GM10847 (cell line): Measurements from ENCODE around the gene ACTA1.

Source experiments
- POLR2A ChIP-seq: IDR thresholded peaks from 2 replicates; pipeline ENCODE4 v1.6.1; 2011; ENCODE audit not compliant: insufficient read length; ENCODE audit errors: extremely low read depth

ACTA1 gene

DNA sequence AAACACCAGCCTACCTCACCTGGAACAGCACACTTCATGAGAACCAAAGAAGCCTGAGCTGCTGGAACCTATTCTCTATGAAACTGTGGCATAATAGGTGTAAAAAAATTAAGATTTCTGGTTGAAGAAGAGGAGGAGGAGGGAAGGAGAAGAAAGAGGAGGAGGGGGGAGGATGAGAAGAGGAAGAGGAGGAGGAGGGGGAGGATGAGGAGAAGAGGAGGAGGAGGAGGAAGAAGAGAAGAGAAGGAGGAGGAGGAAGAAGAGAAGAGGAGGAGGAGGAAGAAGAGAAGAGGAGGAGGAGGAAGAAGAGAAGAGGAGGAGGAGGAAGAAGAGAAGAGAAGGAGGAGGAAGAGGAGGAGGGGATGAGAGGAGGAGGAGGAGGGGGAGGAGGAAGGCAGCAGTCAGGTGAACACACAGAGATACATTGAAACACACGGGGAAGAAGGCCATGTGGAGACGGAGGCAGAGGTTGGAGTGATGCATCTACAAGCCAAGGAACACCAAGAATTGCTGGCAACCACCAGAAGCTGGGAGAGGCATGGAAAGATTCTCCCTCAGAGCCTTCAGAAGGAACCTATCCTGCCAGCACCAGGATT lies 8.2 kb downstream of the ACTA1 start:
- TF ChIP-seq POLR2A = no peak

- TF ChIP-seq POLR2A = no peak
Observed at GRCh38 chr1:229420765-229421164, 13.1 kb downstream of the ACTA1 start.

GRCh38 chr1:229420224-229420623 lies 13.7 kb downstream of the ACTA1 start:
- no peak for TF ChIP-seq POLR2A

GRCh38 chr1:229412056-229412455 lies 21.8 kb downstream of the ACTA1 start:
- TF ChIP-seq POLR2A = no peak

DNA sequence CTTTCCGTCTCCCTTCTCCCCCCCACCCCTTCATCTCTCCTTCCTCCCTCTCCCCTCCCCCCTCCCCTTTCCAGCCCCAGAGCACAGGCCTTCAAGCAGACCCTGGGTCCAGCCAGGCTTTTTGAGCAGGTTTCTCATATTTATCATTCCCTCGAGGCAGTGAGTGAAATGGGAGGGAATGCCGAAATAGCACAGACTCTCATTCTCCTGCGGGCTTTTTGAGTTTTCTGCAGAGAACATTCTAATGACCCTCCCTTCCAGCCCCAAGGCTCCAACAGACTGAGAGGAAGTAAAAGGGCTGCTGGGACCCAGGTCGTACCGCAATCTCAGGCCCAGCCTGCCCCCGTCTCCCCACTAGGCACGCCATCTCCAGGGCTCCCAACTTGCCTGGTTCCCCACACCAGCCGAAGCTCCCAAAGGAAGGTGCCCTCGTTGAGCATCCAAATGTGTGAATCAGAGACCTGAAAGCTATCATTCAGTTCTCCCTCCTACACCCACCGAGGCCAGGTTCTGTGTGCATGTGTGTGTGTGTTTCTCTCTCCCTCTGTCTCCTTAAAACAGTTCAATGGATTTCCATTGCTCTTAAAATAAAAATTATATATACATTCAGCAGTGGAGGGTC lies 22.3 kb downstream of the ACTA1 start:
- TF ChIP-seq POLR2A = no peak

- TF ChIP-seq POLR2A = no peak
Observed at GRCh38 chr1:229410692-229411433, 23.0 kb downstream of the ACTA1 start.

- no peak for TF ChIP-seq POLR2A
Observed at GRCh38 chr1:229410370-229410691, 23.6 kb downstream of the ACTA1 start.

DNA sequence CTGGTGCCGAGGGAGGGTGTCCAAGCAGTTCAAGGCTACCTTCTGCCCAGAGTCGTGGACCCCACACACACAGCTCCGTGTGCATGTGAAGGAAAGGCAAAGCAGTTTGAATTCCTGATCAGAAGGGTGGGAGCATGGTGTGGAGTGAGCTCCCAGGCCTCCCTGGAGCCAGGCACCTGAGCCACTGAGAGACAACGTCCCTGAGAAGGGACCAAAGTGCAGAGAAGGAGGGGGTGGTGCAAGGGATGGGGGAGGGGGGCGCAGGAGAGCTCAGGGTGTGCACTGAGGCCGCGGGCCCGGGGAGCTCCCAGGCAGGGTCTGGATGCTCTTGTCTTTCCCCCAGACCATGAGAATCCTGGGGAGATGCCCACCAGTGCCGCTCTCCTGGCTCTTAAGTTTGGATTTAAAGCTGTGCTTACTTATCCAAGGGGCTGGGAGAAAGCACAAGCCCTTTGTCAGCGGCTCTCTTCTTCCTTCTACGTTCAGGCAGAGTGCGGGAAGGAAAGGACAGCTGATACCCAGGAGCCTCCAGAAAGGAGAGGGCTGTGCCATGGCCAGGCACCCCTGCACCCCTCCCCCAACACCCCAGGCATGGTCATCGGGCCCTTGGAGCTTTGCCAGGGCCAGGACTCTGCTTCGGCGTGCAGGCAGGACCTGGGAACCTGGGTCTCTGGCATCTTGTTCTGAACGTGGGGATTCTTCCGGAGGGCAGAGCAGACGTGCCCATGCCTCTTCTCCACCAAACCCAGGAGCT lies 24.1 kb downstream of the ACTA1 start:
- no peak for TF ChIP-seq POLR2A

- TF ChIP-seq POLR2A = no peak
Observed at GRCh38 chr1:229408458-229409037, 25.3 kb downstream of the ACTA1 start.

DNA sequence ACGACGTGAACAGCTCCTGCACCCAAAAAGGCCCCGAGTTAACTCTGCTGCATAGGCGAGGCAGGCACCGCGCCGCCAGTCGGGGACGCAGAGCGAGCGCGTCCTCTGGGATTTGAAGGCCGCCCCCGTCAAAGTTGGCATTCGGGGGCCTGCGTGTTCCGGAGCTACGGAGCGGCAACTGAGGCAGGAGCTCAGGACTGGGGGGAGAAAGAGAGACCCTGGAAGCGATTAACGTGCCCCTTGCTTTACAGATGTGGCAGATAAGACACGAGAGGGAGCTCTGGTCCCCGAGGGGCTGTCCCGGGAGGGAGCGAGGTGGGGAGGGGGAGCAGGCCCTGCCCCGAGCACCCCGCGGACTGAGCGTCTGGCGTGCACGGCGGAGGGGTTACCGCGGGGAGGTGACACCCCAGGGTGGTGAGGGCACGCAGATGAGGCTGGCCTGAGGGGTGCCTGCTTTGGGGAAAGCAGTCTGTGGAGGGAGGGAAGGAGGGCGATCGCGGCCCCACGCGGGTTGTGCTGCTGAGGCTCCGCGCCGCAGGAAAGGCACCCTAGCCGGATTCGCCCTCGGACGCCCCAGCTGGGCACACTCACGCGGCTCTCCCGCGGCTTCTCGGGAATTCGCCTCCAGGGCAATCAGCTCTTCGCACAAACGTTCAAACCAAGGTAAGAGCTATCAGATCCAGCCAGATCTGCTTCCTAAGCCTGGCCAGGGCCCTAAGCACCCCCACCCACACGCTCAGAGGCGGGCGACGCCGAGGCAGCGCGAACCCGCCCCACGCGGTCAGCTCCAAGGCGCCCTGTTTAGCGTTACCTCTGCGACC lies 26.5 kb downstream of the ACTA1 start:
- no peak for TF ChIP-seq POLR2A

GRCh38 chr1:229406798-229407197 lies 27.1 kb downstream of the ACTA1 start:
- no peak for TF ChIP-seq POLR2A

DNA sequence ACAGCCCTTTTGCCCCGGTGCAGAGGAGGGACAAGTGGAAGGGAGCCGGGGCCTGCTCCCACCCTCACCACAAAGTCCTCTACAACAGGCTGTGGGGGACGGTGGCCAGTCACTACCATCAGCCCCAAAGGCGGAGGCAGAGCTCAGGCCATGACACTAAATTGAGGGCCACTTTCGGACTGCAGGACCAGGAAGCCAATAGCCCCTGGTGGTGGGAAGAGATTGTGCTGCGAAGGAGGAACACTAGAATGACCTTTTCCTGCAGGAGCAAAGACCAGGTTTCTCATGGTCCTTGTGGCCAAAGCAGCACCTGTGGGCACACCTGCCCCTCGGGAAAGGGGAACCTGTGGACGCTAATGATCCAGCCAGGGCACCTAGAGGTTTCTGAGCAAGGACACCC lies 30.3 kb downstream of the ACTA1 start:
- TF ChIP-seq POLR2A = no peak

DNA sequence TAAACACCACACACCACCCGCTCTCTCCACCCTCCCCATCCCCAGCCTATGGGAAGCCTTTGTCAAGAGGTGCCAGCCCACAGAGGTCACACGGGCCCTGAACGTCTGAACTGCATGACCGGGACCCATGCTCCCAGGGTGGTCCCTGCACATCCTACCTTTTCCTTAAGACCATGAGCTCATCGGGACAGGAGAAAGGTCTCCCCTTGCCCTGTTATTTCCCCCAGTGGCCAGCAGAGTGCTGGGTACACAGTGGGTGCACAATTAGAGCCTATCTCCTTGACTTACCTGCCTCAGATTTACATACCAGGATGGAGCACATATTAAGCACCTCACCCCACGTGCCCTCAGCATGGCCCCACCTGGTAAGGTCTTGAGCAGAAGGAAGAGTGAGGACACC lies 30.9 kb downstream of the ACTA1 start:
- TF ChIP-seq POLR2A = no peak

DNA sequence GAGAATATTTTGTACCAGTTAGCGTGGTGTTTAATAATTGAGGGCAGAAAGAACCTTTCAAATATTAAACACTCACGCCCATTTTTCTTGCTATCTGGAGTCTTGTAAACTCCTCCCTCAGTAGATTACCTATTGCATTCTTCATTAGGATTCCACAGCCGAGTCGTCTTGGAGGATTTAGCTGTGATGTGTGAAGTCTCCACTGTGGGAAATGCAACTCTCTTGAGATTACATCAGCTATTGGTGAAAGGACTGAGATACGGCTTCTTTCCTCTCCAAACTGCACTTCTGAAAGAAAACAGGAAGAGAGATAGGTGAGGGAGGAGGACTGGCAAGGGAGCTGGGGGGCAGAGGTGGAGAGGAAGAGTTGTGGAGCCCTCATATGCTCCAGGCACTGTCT lies 36.1 kb downstream of the ACTA1 start:
- no peak for TF ChIP-seq POLR2A
